WTC11 (cell line): Measurements from ENCODE around the gene PSMD13. TPM values are rescaled to one million over a fixed set of nuclear protein-coding genes. Genes with fewer than 3 reads are reported as not detected.

Source experiments
- ATAC-seq: fragments of 200-7000 bp; cut with Tn5 transposase; 2 replicates; pipeline ENCODE4 v1.10.0; 2021; ENCODE audit warnings: mild to moderate bottlenecking, moderate library complexity
- CTCF ChIA-PET: fragments of 300-600 bp; sonication (Branson Sonifier 250); formaldehyde crosslinking; loops from one replicate; lab custom pipeline; 2021; ENCODE audit warnings: antibody characterized with exemption; lab: Charles Lee
- POLR2A ChIA-PET: fragments of 350-600 bp; sonication (Branson Sonifier 250); formaldehyde crosslinking; loops from one replicate; lab custom pipeline; 2021; ENCODE audit warnings: antibody characterized with exemption; lab: Charles Lee
- DNase-seq: peaks from one replicate; pipeline ENCODE4 v3.0.0; 2021; ENCODE audit warnings: low spot score
- H3K27ac Mint-ChIP-seq: 2 replicates; pipeline ENCODE4 v1.8.0; 2021; ENCODE audit warnings: mixed read lengths
- H3K27me3 Mint-ChIP-seq: 2 replicates; pipeline ENCODE4 v1.8.0; 2021; ENCODE audit warnings: low read depth, mild to moderate bottlenecking, moderate library complexity, mixed read lengths
- H3K36me3 Mint-ChIP-seq: 2 replicates; pipeline ENCODE4 v1.8.0; 2021; ENCODE audit warnings: mixed read lengths
- H3K4me1 Mint-ChIP-seq: 2 replicates; pipeline ENCODE4 v1.8.0; 2022; ENCODE audit warnings: mixed read lengths
- H3K4me3 Mint-ChIP-seq: 2 replicates; pipeline ENCODE4 v1.8.0; 2021; ENCODE audit warnings: mild to moderate bottlenecking, moderate library complexity, mixed read lengths
- H3K9me3 Mint-ChIP-seq: 2 replicates; pipeline ENCODE4 v1.8.0; 2021; ENCODE audit warnings: mixed read lengths
- ATF1 ChIP-seq: sonication (generic); formaldehyde crosslinking; IDR thresholded peaks from 2 replicates; pipeline ENCODE4 v1.8.1; 2023; ENCODE audit warnings: mild to moderate bottlenecking, moderate library complexity, missing genetic modification reagents
- ATF6 ChIP-seq: sonication (generic); formaldehyde crosslinking; IDR thresholded peaks from 2 replicates; pipeline ENCODE4 v1.8.1; 2023; ENCODE audit warnings: mild to moderate bottlenecking, missing genetic modification reagents
- CREM ChIP-seq: sonication (generic); formaldehyde crosslinking; IDR thresholded peaks from 2 replicates; pipeline ENCODE4 v1.8.1; 2022; ENCODE audit warnings: mild to moderate bottlenecking, missing genetic modification reagents, moderate library complexity
- E2F5 ChIP-seq: sonication (generic); formaldehyde crosslinking; IDR thresholded peaks from 2 replicates; pipeline ENCODE4 v1.8.1; 2022; ENCODE audit warnings: mild to moderate bottlenecking, moderate library complexity, missing genetic modification reagents
- ETV6 ChIP-seq: sonication (generic); formaldehyde crosslinking; IDR thresholded peaks from 2 replicates; pipeline ENCODE4 v1.8.1; 2022; ENCODE audit warnings: mild to moderate bottlenecking, missing genetic modification reagents
- GRHL2 ChIP-seq: fragments of 250-450 bp; sonication (Bioruptor Pico); IDR thresholded peaks from 2 replicates; pipeline ENCODE4 v1.8.0; 2022; ENCODE audit warnings: mild to moderate bottlenecking, moderate library complexity; ENCODE audit not compliant: insufficient replicate concordance, severe bottlenecking
- HMGA2 ChIP-seq: fragments of 250-450 bp; sonication (Bioruptor Pico); IDR thresholded peaks from 2 replicates; pipeline ENCODE4 v1.4.0; 2021; ENCODE audit warnings: mild to moderate bottlenecking, moderate library complexity
- KAT7 ChIP-seq: sonication (generic); formaldehyde crosslinking; IDR thresholded peaks from 2 replicates; pipeline ENCODE4 v1.8.1; 2023; ENCODE audit warnings: missing genetic modification reagents, mild to moderate bottlenecking, borderline replicate concordance
- NFE2L1 ChIP-seq: sonication (generic); formaldehyde crosslinking; IDR thresholded peaks from 2 replicates; pipeline ENCODE4 v1.8.1; 2023; ENCODE audit warnings: missing genetic modification reagents
- RORB ChIP-seq: fragments of 250-450 bp; sonication (Bioruptor Pico); IDR thresholded peaks from 2 replicates; pipeline ENCODE4 v1.9.0; 2021; ENCODE audit warnings: mild to moderate bottlenecking
- SMAD4 ChIP-seq: sonication (generic); formaldehyde crosslinking; IDR thresholded peaks from 2 replicates; pipeline ENCODE4 v1.8.0; 2022; ENCODE audit warnings: mild to moderate bottlenecking, missing genetic modification reagents
- STAT6 ChIP-seq: sonication (generic); formaldehyde crosslinking; conservative IDR thresholded peaks from 2 replicates; pipeline ENCODE4 v1.8.1; 2023; ENCODE audit warnings: mild to moderate bottlenecking, low read depth, missing genetic modification reagents, moderate library complexity
- TCF7 ChIP-seq: sonication (generic); formaldehyde crosslinking; IDR thresholded peaks from 2 replicates; pipeline ENCODE4 v1.8.0; 2022; ENCODE audit warnings: mild to moderate bottlenecking, low read depth, missing genetic modification reagents, moderate library complexity
- TP53 ChIP-seq: sonication (generic); formaldehyde crosslinking; IDR thresholded peaks from 2 replicates; pipeline ENCODE4 v1.8.1; 2023; ENCODE audit warnings: mild to moderate bottlenecking, missing genetic modification reagents
- USF2 ChIP-seq: sonication (generic); formaldehyde crosslinking; IDR thresholded peaks from 2 replicates; pipeline ENCODE4 v1.8.1; 2023; ENCODE audit warnings: mild to moderate bottlenecking, missing genetic modification reagents, moderate library complexity
- ZBTB21 ChIP-seq: sonication (generic); formaldehyde crosslinking; IDR thresholded peaks from 2 replicates; pipeline ENCODE4 v1.8.1; 2023; ENCODE audit warnings: mild to moderate bottlenecking, missing genetic modification reagents, borderline replicate concordance
- ZNF317 ChIP-seq: sonication (generic); formaldehyde crosslinking; IDR thresholded peaks from 2 replicates; pipeline ENCODE4 v1.8.1; 2023; ENCODE audit warnings: low read depth, mild to moderate bottlenecking, moderate library complexity, missing genetic modification reagents, borderline replicate concordance
- ZNF416 ChIP-seq: fragments of 250-450 bp; sonication (Bioruptor Pico); IDR thresholded peaks from 2 replicates; pipeline ENCODE4 v1.9.0; 2021; ENCODE audit warnings: mild to moderate bottlenecking, inconsistent platforms
- ZNF671 ChIP-seq: fragments of 250-450 bp; sonication (Bioruptor Pico); IDR thresholded peaks from 2 replicates; pipeline ENCODE4 v1.8.0; 2021; ENCODE audit warnings: mild to moderate bottlenecking
- total RNA-seq: library from RNA; stranded (reverse); gene quantifications from 3 replicates; pipeline ENCODE4 v1.2.3, GENCODE V29; 2021
- TF ChIP-seq, protein P1 (sequence below): sonication (generic); formaldehyde crosslinking; conservative IDR thresholded peaks from 2 replicates; pipeline ENCODE4 v1.8.1; 2022; ENCODE audit warnings: mild to moderate bottlenecking, missing genetic modification reagents
- TF ChIP-seq, protein P2 (sequence below): fragments of 250-450 bp; sonication (Bioruptor Pico); IDR thresholded peaks from 2 replicates; pipeline ENCODE4 v1.9.0; 2021; ENCODE audit warnings: mild to moderate bottlenecking

Gene PSMD13
- total RNA-seq, 1 experiment from 2014 or later = 148 TPM

DNA sequence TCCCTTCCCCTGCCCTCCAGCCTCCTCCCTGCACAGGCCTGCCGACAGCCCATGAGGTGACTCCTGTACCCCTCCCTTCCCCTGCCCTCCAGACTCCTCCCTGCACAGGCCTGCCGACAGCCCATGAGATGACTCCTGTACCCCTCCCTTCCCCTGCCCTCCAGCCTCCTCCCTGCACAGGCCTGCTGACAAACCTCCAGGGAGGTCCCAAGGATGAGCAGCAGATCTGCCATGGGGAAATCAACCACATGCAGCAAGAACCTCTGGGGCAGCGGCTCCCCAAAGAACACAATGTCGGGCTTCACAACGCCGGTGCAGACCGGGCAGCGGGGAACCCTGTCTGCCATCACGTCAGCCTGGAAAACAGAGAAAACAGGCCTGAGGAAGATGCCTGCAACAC is 12.9 kb upstream of the PSMD13 start (continued):
- TF ChIP-seq, protein P1, sequence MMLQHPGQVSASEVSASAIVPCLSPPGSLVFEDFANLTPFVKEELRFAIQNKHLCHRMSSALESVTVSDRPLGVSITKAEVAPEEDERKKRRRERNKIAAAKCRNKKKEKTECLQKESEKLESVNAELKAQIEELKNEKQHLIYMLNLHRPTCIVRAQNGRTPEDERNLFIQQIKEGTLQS (CRISPR knock-in tag) = no peak
- TF ChIP-seq, all 79 proteins: peak for 0

DNA sequence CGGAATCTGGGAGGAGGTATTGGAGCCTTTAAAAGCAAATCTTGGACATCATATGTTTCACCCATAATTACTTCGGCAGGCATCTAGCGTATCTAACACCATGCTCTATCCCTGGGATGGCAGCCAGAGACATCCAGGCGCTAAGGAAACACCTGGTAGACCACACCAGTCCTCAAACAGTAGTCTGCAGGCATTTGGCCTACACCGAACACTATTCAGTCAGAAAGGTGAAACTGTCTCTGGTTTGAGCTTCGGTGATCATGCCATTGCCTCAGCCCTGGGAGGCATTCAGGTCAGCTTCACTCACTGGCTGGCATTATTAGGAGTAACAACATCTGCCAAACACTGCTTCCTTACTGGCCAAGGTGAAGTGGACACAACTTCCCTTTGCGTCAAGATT is 12.4 kb upstream of the PSMD13 start:
- POLR2A ChIA-PET = no interaction called here
- no peak for TF ChIP-seq CREM (CRISPR knock-in tag)
- TF ChIP-seq ATF1 (CRISPR knock-in tag) = no peak
- no peak for TF ChIP-seq ZNF671 (CRISPR knock-in tag)
- no peak for TF ChIP-seq ETV6 (CRISPR knock-in tag)
- TF ChIP-seq ZNF317 (CRISPR knock-in tag) = no peak
- no peak for TF ChIP-seq SMAD4 (CRISPR knock-in tag)
- no peak for TF ChIP-seq TCF7 (CRISPR knock-in tag)
- no peak for TF ChIP-seq STAT6 (CRISPR knock-in tag)
- TF ChIP-seq, protein P1 (CRISPR knock-in tag) = no peak
- no peak for TF ChIP-seq NFE2L1 (CRISPR knock-in tag)
- TF ChIP-seq, all 79 proteins: peak for 0
- Mint-ChIP-seq H3K27me3 (no peaks in the 10 kb centered on the region), H3K4me3 (no peak overlapping the region), H3K27ac (no peak overlapping the region), H3K36me3 (no peaks in the 10 kb centered on the region), H3K9me3 (no peaks in the 10 kb centered on the region), H3K4me1 (no peaks in the 10 kb centered on the region)
- ATAC-seq = no peak
- CTCF ChIA-PET = no interaction called here
- no peak for DNase-seq

DNA sequence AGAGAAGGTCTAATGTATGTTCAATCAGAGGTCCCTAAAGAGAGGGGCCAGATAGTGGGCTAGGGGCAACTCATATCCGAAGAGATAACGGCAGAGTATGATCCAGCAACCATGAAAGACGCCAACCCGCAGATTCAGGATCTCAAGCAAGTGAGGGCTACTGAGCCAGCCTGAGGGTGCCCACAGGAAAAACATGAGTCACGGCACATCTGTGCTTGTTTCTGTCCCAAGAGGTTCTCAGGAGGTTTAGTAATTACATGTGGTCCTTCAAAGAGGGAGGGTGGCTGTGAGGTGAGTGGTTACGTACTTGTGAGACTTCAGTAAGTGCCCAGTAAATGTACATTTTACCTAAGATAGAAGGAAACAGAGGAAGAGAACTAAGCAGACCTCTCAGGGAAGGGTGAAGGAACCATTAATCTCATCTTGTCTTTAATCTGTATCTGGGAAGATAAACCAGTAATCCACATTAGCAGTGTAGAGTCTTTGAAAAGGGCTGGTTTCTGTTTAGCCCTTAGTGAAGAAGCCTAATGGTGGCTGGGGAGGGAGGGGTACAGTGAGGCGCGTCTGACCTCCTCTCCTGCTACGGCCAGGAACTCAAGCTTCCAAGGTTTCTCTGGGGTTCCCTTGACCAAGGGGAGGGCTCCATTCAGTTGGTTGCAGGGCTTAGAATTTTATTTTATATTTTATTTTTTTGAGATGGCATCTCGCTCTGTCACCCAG is 10.9 kb upstream of the PSMD13 start:
- no peak for DNase-seq
- TF ChIP-seq ZNF416 (CRISPR knock-in tag) (no peak), GRHL2 (CRISPR knock-in tag) (no peak), ATF6 (CRISPR knock-in tag) (no peak), STAT6 (CRISPR knock-in tag) (no peak), TP53 (CRISPR knock-in tag) (no peak), NFE2L1 (CRISPR knock-in tag) (no peak), RORB (CRISPR knock-in tag) (no peak), E2F5 (CRISPR knock-in tag) (no peak), ZNF671 (CRISPR knock-in tag) (no peak), HMGA2 (no peak), ZBTB21 (CRISPR knock-in tag) (no peak), KAT7 (CRISPR knock-in tag) (no peak), USF2 (CRISPR knock-in tag) (no peak)
- TF ChIP-seq, protein P1 (CRISPR knock-in tag) = no peak
- TF ChIP-seq, protein P2, sequence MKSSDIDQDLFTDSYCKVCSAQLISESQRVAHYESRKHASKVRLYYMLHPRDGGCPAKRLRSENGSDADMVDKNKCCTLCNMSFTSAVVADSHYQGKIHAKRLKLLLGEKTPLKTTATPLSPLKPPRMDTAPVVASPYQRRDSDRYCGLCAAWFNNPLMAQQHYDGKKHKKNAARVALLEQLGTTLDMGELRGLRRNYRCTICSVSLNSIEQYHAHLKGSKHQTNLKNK = no peak

More for the DNA sequence above, 10.9 kb upstream of the PSMD13 start:
- Mint-ChIP-seq H3K9me3 (no peaks in the 10 kb centered on the region), H3K36me3 (0 out of 2 replicates have a peak, but pooled peaks cover 2% of the 10 kb centered on the region), H3K4me1 (no peaks in the 10 kb centered on the region), H3K4me3 (no peak overlapping the region), H3K27me3 (no peaks in the 10 kb centered on the region), H3K27ac (no peak overlapping the region)
- ChIA-PET CTCF (interaction anchor here (0.8 kb wide), 1 partner anchor 25 kb away, joined by 6 read pairs; no protein-coding TSS in a partner anchor), POLR2A (interaction anchor here (0.7 kb wide), 1 partner anchor 73 kb away, joined by 3 read pairs; no protein-coding TSS in a partner anchor)
- no peak for ATAC-seq
